GM19193 (cell line): ENCODE data around the gene FGF12.

Experiments
- POLR2A ChIP-seq: IDR thresholded peaks from 4 replicates; pipeline ENCODE4 v1.6.1; 2011; ENCODE audit not compliant: insufficient read depth, insufficient read length; ENCODE audit errors: extremely low read depth

Gene FGF12

DNA sequence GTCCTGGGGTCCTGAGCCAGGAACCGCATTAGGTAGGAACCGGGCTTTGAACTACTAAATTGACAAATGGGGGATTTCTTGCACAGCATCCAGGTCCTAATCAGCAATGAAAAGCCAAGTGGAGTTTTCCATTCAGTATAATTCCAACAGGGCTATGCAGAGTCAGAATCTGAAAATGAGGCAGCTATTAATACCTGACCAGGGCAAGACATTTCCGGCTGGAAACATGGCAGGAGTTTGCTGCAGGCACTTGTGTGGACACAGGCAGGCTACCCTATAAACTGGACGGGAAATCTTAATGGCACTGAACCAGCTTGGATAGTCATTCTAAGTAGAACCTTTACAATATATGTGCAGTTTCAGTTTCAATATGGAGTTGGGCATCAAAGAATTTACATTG lies 553.1 kb downstream of the FGF12 start:
- no peak for TF ChIP-seq POLR2A

DNA sequence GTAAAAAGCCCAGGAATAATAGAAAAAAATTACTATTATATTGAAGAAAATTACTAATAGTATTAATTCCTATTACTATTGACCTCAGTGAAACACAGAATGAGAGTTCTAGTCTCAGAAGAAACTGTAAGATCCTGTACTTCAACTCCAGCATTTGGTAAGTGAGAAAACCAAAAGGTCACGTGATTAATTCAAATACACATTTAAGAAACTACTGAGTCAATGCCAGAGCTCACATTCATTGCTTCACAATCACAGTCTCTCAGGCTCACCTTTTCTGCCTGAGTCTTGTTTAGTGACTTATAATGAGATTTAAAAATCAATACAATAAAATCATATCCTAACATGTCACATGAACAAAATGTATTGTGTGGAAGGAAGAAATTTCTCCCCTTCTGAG lies 556.1 kb downstream of the FGF12 start:
- TF ChIP-seq POLR2A: no peak

DNA sequence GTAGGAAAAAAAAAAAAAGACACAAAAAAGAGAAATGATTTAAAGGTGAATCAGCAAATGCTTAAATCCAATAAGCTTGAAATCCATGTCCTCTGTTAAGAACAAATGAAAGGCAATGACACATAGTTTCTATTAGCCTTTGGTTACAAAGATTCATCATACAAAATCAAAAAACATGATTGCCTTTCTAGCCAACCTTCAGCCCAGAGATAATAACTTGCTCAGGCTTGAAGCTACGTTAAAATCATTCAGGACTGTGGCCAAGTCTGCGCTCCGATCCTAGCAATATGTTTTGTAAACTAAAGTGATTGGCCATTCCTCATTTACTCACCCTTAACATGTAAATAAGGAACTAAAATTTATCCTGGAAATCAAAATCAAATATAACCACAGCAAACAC lies 556.7 kb downstream of the FGF12 start:
- no peak for TF ChIP-seq POLR2A

DNA sequence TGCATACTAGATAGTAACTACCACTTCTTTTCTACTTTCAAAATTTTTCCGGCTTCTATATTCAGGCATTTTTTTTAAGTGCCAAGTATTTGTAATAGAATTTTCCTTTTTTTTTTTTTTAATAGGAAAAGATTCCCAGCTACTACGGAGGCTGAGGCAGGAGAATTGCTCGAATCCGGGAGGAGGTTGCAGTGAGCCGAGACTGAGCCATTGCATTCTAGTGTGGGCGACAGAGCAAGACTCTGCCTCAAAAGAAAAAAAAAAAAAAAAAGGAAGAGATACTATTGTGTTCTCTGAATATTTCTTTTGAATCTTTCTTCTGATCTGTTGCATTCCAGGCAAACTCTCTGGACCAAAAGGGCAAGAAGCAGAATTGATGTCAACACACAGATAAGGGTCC lies 557.3 kb downstream of the FGF12 start:
- TF ChIP-seq POLR2A: no peak

DNA sequence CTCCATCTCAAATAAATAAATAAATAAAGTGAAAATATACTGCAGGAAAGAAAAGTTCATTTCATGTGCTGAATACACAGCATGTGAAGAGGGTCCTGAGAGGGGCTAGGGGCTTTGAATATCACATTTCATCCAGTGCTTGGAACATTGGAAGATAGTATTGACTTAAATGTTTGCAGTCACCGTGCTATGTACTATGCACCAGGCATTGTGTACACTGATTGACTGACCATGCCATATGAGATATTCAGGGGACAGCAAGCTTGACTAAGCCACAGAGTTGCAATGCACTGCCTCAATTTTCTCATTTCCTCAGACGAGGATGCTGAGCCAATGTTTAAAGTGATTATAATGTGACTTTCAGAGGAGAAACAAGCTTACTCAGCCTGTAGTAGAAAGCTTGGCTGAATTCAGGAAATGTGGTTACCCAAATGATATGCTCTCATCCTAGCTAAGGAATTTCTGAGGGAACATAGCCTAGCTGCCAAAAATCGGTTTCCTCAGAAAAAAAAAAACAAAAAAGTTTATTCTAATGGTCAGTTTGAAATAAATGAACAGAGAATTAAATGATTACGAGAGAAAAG lies 557.9 kb downstream of the FGF12 start:
- TF ChIP-seq POLR2A: no peak

DNA sequence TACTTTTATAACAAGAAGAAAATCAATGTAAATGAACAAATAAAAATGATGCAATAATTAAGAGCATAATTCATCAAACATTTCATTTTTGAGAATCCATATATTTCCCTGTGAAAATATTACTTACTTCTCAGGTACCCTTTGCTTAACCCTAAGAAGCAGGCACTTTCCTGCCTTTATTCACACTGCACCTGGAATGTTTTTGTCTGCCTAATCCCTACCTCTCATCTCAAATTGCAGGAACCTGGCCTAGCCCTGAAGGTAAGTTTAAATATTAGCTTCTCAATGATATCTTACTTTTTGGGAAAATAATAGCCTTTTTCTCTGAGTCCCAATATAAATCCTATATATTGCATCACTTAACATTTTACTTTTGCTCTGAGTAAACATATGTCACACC lies 559.1 kb downstream of the FGF12 start:
- no peak for TF ChIP-seq POLR2A

DNA sequence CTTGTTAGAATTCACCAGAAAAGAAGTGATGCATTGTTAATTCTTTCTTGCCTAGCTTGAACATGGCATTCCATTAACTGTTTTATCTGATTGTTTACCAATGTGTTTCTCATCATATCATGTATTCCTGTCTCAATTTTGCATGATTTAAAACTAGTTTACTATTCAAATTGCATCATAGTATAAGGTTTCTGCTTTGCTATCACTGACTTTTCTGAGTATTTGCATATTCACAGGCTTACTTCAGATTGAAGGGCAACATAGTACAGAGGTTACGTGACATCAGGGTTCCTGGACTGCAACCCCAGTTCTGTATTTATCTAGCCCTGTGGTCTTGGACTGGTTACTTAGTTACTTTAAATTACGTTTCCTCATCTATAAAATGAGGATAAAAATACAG lies 561.8 kb downstream of the FGF12 start:
- no peak for TF ChIP-seq POLR2A

DNA sequence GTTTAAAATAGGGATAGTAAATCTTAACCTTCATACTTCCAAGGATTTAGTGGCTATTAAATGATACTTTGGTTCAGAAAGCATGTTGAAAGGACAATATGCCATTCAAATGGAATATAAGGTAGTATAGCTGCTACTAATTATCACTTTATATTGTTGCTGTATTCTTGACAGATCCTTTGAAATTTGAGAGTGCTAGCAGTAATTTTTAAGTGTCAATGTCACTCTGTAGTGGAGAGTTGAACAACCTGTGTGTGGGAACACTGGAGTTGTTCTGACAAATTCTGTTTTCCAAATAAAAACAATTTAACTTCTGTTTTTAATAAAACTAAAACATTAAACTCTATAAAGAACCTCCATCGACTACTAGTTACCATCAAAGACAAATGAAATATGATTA lies 565.7 kb downstream of the FGF12 start:
- no peak for TF ChIP-seq POLR2A

DNA sequence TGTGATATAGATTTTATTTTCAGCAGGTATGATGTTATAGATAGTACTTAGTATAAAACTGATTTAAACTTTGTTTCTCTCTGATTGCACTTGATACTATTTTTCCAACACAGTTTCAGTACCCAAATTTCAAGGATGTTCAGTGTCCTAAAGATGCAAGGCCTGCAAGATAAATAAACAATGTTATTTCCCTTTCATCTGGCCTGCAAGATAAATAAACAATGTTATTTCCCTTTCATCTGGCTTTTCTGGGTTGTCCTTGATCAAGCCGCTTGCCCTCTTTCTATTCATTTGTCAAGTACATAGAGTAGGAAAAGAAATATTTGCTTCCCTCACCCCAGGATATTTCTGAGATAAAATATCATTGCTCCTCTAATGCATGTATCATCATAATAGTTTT lies 571.0 kb downstream of the FGF12 start:
- TF ChIP-seq POLR2A: no peak

DNA sequence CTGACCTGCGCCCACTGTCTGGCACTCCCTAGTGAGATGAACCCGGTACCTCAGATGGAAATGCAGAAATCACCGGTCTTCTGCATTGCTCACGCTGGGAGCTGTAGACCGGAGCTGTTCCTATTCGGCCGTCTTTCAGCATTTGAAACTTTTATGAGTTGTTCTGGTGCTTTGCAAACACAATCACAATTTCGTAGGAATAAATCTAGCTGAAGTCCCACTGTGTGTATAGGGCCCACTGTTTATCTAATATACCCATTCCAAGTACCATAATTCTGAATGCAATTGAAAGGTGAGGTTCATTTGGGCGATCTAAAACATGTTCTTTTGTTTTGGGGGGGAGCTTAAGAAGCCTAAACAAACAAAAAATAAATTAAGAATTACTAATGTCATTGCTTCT lies 572.1 kb downstream of the FGF12 start:
- no peak for TF ChIP-seq POLR2A

DNA sequence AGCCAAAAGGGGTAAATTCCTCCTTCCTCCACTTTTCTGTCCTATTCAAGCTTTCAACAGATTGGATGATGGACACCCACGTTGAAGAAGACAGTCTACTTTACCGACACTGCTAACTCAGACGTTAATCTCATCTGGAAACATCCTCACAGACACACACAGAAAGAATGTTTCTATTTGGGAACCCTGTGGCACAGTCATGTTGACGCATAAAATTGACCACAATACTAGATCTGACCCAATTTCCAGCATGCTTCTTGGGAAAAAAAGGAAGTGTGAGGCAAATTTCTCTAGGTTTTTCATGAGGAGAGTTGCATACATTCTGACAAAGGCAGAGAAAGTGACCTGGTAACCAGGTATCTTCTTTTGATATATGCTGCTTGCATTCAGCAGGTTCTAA lies 594.1 kb downstream of the FGF12 start:
- no peak for TF ChIP-seq POLR2A

DNA sequence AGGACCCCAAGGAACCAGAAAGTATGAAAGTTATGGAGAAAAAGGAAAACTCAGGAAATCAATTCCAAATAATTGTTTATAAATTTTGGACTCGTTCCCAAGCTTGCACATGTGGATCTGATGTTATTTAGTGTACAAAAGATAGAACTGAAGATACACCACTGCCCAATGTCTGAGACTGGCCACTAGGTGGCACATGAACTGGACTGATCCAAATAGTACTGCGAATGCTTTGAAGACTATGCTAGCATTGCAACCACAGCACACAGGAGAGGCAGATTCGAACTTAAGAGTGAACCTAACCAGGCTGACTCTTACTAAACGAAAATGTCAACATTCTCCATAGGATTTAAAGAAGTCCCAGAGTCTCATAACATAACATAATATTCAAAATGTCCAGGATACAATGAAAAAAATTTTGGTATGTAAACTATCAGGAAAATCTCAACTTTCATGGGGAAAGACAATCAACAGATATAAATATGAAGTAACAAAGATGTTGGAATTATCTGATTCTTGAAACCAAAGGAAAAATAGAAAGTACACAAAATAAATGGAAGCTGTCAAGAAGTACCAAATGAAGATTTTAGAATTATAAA lies 596.7 kb downstream of the FGF12 start:
- TF ChIP-seq POLR2A: no peak

DNA sequence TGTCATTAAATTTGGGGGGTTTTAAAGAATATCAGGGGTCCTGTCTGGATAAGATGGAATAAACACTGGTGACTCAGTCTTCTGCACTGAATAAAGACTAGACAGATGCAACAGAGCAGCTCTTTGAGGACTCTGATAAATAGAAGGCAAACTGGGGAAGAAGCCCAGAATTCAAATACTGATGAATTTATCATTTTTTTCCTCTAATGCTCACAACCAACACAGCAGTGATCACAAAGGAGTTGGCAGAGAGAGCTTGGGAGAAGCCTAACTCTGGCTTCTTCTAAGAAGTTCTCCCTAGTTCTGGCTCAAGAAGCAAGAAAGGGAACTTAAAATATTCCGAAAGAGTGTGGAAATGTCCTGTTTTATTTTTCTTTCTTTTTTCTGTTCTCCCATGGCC lies 597.8 kb downstream of the FGF12 start:
- no peak for TF ChIP-seq POLR2A

DNA sequence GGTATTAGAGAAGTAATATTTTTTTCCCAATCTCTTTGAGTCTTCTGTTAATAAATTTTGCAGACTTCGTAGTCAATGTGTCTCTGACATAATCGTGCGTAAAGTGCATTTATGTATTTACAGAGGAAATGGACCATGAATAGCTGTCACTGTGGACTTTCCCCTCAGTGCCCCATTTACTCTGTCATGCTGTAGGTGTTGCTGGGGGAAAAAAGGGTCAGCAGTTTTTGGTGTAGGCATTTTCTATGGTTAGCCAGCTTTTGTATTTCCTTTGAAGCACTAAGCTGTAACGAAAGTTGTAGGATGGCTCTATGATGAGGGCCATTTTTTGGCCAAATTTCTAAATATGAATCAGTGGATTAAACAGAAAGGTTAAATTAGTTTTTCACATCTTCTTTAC lies 598.4 kb downstream of the FGF12 start:
- no peak for TF ChIP-seq POLR2A

DNA sequence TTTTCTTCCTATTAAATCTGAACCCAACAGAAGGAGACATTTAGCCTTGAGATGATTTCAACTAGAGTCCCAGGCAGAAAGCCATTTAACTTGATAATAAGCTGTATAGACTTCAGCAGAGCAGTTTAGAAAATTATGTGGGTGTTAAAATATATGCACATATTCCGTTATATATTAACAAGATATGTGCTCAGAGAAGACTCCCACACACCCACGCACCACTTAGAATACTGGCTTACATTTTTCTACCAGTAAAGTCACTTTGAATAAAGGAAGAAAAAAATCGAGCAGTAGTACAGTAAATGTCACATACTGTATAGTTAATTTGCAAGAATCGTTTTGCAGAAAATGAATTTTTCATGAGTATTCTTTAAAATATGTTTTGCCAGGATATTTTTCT lies 599.3 kb downstream of the FGF12 start:
- TF ChIP-seq POLR2A: no peak

DNA sequence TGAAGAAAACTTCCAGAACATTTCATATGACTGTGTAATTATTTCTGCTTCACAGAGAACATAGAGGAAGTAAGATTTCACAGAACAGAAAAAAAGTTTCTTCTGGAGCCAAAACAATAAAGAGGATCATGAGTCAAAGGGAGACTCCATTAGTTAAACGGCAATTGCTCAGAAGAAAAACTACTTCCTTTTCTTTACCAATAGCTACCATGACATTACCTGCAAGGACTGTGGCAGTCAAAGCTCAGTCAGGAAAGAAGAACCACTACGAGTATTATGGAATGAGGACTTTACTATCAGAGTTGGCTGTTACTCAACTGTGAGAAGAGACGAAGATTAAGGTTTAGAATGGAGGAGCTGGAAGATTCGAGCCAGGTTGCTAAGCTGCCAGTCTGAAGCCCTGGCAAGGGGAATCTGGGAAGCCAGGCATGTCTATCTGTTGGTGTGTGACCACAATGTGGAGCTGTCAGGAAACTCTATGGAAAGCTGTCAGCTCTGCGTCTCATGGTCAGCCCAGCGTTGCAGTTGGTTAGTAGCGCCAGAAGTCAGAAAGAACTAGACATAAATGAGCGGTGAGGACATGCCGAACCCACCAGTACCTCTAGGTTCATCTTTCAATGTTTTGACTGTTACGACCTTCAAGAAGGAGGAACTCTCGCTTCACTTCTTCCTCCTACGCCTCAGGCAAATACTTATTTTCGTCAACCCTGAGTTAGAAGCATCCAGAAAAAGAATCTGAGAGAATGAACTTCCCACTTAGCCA lies 604.3 kb downstream of the FGF12 start:
- no peak for TF ChIP-seq POLR2A

DNA sequence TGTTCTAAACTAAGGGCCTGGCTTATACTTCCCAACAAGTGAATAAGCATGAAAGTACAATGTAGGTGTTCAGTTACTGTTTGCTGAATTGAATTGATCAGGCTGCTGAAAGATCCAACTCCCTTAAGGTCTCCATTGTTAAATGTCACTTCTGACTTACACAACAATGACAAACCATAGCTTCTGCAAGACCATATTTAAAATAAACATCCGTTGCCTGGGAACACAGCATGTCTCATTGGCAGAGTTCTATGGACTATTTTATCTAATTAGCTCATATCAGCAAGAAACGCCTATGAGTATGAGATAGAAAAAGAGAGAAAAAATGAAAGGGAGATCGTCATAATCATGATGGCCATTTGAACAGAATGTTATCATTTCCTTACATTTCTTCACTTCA lies 605.4 kb downstream of the FGF12 start:
- no peak for TF ChIP-seq POLR2A

DNA sequence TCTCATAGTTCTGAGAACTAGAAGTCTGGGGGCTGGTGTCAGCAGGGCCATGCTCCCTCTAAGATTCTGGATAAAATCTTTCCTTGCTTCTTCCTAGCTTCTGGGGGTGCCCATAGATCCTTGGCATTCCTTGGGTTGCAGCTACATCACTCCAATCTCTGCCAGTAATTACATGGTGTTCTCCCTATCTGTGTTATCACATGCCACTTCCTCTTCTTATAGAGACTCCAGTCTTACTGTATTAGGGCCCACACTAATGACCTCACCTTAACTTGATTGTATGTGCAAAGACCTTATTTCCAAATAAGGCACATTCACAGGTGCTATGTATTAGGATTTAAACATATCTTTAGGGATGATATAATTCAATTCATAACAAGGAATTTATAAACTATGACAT lies 618.5 kb downstream of the FGF12 start:
- TF ChIP-seq POLR2A: no peak

DNA sequence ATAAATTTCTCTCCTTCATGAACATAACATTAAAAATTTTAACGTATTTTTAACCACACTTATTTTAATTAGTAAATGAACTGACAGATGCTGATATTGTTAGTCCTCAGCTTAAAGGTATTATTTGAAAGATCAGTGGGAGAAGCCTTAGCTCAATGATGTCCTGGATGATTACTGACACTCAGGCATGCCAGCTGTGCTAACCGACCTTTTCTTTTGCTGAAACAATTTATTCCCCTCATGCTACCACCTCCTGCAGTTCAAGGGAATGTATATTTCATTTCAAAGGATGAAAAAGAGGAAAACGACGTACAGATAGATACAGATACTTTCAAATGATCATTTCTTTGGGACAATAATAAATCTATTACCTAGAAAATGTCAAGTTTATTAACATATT lies 620.8 kb downstream of the FGF12 start:
- TF ChIP-seq POLR2A: no peak
